Endodermal cell (in vitro differentiated cells): ENCODE results near the gene B4GALNT3. TPM values are rescaled to one million over a fixed set of nuclear protein-coding genes. Genes with fewer than 3 reads are reported as not detected.

ENCODE experiments used
- DNase-seq: peaks from one replicate; pipeline ENCODE4 v3.0.0-alpha.2; 2017
- H3K27ac ChIP-seq: 2 replicates; pipeline ENCODE4 v1.5.1; 2013; ENCODE audit warnings: mild to moderate bottlenecking, low read depth, low read length, moderate library complexity
- H3K27me3 ChIP-seq: 2 replicates; pipeline ENCODE4 v1.6.1; 2013; ENCODE audit warnings: mild to moderate bottlenecking, low read length, moderate library complexity; ENCODE audit not compliant: insufficient read depth, control insufficient read depth, poor library complexity, severe bottlenecking
- H3K36me3 ChIP-seq: 2 replicates; pipeline ENCODE4 v1.7.0; 2013; ENCODE audit warnings: mild to moderate bottlenecking, low read length, moderate library complexity; ENCODE audit not compliant: control insufficient read depth, insufficient read depth
- H3K4me1 ChIP-seq: one replicate; pipeline ENCODE4 v1.7.0; 2013; ENCODE audit warnings: low read length; ENCODE audit not compliant: control insufficient read depth, insufficient read depth
- H3K4me3 ChIP-seq: 2 replicates; pipeline ENCODE4 v1.5.1; 2013; ENCODE audit warnings: mild to moderate bottlenecking, low read length, moderate library complexity
- H3K9ac ChIP-seq: 2 replicates; pipeline ENCODE4 v1.6.1; 2013; ENCODE audit warnings: mild to moderate bottlenecking, low read length, moderate library complexity; ENCODE audit not compliant: poor library complexity, severe bottlenecking; ENCODE audit errors: extremely low read depth
- H3K9me3 ChIP-seq: 2 replicates; pipeline ENCODE4 v1.6.1; 2013; ENCODE audit warnings: mild to moderate bottlenecking, low read length, moderate library complexity; ENCODE audit not compliant: control insufficient read depth
- H3K27ac Mint-ChIP-seq: 2 replicates; pipeline ENCODE4 v1.8.0; 2020; ENCODE audit warnings: mixed read lengths
- H3K27me3 Mint-ChIP-seq: 2 replicates; pipeline ENCODE4 v1.8.0; 2021; ENCODE audit warnings: mild to moderate bottlenecking, mixed read lengths; ENCODE audit not compliant: insufficient read depth
- H3K36me3 Mint-ChIP-seq: 2 replicates; pipeline ENCODE4 v1.8.0; 2020; ENCODE audit warnings: low read depth, mixed read lengths
- H3K4me1 Mint-ChIP-seq: 2 replicates; pipeline ENCODE4 v1.8.0; 2020; ENCODE audit warnings: mixed read lengths
- H3K4me3 Mint-ChIP-seq: 2 replicates; pipeline ENCODE4 v1.8.0; 2020; ENCODE audit warnings: mild to moderate bottlenecking, moderate library complexity, mixed read lengths
- H3K9me3 Mint-ChIP-seq: 2 replicates; pipeline ENCODE4 v1.8.0; 2020; ENCODE audit warnings: mild to moderate bottlenecking, mixed read lengths
- WGBS, 2 experiments: methylation state at CpG; one replicate each; pipeline versions ENCODE4 v1.1.5 to v1.1.7; 2013; ENCODE audit warnings: missing lambda C conversion rate in 2 of 2, mixed read lengths in 1 of 2; ENCODE audit not compliant: insufficient coverage in 1 of 2, insufficient read length in 1 of 2; 5-methylcytosine and 5-hydroxymethylcytosine counted together
- total RNA-seq, 2 donors: library from RNA; stranded (reverse); fragmentation: NEBNext Ultra II Directional in 1 of 2; extraction: Animal tissue kit (Norgen Biotek cat#: 25700) in 1 of 2; gene quantifications; 2 replicates in 1 of 2; 3 replicates in 1 of 2; pipeline ENCODE4 v1.2.1, GENCODE V29; 2021
- TF ChIP-seq, protein P1 (sequence below): fragments of 200-600 bp; sonication (generic); conservative IDR thresholded peaks from 2 replicates; pipeline ENCODE4 v1.5.0; 2021; ENCODE audit warnings: antibody characterized with exemption, mild to moderate bottlenecking

B4GALNT3 gene
- total RNA-seq, 2 donors from 2014 or later: 61.5 to 155 TPM

DNA sequence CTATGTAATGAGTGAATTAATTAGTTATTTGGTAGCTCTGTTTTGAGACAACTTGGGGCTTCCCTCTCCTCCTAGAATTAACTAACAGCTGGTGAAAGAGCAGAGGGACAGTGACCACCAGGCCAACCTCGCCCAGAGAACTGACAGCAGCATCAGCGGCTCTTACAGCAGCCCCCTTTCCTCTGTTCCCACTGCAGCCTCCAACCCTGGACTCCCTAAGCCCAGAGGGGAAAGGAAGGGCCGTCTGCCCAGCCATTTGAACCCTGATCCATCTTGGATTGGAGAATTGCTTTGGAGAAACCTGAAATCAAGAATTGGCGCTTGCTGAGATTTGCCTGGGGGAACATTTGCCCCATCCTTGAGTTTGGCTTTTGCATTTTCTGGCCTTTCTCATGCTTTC lies 45.5 kb downstream of the B4GALNT3 start:
- DNase-seq: peak; percentile 38
- H3K27ac Mint-ChIP-seq: no peak overlapping the region

DNA sequence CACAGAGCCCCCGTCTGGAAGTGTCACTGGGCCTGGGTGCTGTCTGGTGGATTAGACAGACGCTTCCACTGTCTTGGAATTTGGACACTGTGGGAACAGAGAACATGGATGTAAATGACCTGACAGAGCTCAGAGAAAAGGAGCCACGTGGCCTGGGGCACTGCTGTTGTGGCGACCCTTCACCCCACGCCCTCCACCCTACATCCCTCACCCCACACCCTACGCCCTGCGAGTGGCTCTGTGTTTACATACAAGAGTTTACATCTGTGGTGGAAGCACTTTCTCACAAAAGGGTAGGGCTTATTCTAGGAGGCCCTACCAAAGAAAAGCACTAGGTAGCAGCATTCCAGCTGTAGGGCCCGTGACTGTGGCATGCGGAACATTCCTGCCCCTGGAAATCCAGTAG lies 47.7 kb downstream of the B4GALNT3 start:
- Mint-ChIP-seq H3K4me1 (peaks cover 71% of the 10 kb centered on the region), H3K27ac (peak overlapping the region; percentile 71), H3K9me3 (peaks cover 4% of the 10 kb centered on the region), H3K36me3 (peaks cover 25% of the 10 kb centered on the region), H3K27me3 (no peaks in the 10 kb centered on the region), H3K4me3 (no peak overlapping the region)
- TF ChIP-seq, protein P1, sequence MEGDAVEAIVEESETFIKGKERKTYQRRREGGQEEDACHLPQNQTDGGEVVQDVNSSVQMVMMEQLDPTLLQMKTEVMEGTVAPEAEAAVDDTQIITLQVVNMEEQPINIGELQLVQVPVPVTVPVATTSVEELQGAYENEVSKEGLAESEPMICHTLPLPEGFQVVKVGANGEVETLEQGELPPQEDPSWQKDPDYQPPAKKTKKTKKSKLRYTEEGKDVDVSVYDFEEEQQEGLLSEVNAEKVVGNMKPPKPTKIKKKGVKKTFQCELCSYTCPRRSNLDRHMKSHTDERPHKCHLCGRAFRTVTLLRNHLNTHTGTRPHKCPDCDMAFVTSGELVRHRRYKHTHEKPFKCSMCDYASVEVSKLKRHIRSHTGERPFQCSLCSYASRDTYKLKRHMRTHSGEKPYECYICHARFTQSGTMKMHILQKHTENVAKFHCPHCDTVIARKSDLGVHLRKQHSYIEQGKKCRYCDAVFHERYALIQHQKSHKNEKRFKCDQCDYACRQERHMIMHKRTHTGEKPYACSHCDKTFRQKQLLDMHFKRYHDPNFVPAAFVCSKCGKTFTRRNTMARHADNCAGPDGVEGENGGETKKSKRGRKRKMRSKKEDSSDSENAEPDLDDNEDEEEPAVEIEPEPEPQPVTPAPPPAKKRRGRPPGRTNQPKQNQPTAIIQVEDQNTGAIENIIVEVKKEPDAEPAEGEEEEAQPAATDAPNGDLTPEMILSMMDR: peak; percentile 62
- peak; percentile 60 for DNase-seq
- no peak overlapping the region for H3K9ac ChIP-seq
- peaks cover 13% of the 10 kb centered on the region for H3K36me3 ChIP-seq
- H3K4me1 ChIP-seq: peaks cover 42% of the 10 kb centered on the region
- H3K4me3 ChIP-seq: no peak overlapping the region
- H3K9me3 ChIP-seq: no peaks in the 10 kb centered on the region
- H3K27me3 ChIP-seq: no peaks in the 10 kb centered on the region
- WGBS, 2 experiments: 82 to 93% methylated on average over 3 to 9 of the region's 9 CpGs
- H3K27ac ChIP-seq: no peak overlapping the region

More for the DNA sequence above, 45.5 kb downstream of the B4GALNT3 start:
- Mint-ChIP-seq H3K27me3 (no peaks in the 10 kb centered on the region), H3K4me1 (peaks cover 80% of the 10 kb centered on the region), H3K4me3 (no peak overlapping the region), H3K36me3 (peaks cover 26% of the 10 kb centered on the region), H3K9me3 (no peaks in the 10 kb centered on the region)
- WGBS, 2 experiments: 90 to 97% methylated on average over 2 to 4 of the region's 4 CpGs
- TF ChIP-seq, protein P1: no peak
- Histone ChIP-seq H3K4me1 (peaks cover 50% of the 10 kb centered on the region), H3K27me3 (no peaks in the 10 kb centered on the region), H3K27ac (no peak overlapping the region), H3K4me3 (no peak overlapping the region), H3K36me3 (peaks cover 17% of the 10 kb centered on the region), H3K9me3 (peaks cover 4% of the 10 kb centered on the region), H3K9ac (no peak overlapping the region)

DNA sequence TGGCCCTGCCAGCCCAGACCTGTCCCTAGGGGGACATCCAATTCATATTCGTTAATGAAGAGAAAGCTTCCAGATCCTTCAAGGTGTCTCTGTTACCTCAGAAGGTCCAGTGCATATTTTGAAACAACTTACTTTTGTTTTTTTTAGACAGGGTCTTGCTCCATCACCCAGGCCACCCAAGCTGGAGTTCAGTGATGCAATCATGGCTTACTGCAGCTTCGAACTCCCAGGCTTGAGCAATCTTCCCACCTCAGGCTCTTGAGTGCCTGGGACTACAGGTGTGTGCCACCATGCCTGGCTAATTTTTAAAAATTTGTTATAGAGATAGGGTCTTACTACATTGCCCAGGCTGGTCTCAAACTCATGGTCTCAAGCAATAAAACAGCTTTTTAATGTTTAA lies 48.4 kb downstream of the B4GALNT3 start:
- Histone ChIP-seq H3K27me3 (no peaks in the 10 kb centered on the region), H3K4me1 (peaks cover 36% of the 10 kb centered on the region), H3K27ac (no peak overlapping the region), H3K9ac (no peak overlapping the region), H3K36me3 (peaks cover 13% of the 10 kb centered on the region), H3K4me3 (no peak overlapping the region), H3K9me3 (no peaks in the 10 kb centered on the region)
- Mint-ChIP-seq H3K27ac (peak overlapping the region; percentile 71), H3K4me3 (no peak overlapping the region), H3K36me3 (peaks cover 27% of the 10 kb centered on the region), H3K27me3 (no peaks in the 10 kb centered on the region), H3K4me1 (peaks cover 65% of the 10 kb centered on the region), H3K9me3 (peaks cover 9% of the 10 kb centered on the region)
- DNase-seq: peak; percentile 40
- WGBS, 2 experiments: 89 to 100% methylated on average over 1 to 2 of the region's 2 CpGs
- TF ChIP-seq, protein P1: no peak
